Activated CD4-positive, alpha-beta memory T cell treated with anti-CD3 and anti-CD28 coated beads, Interleukin-2, amount 10 ng/mL, durations not matched to agents 7 days and 5 days (primary cell): Measurements from ENCODE around the gene NPRL2. TPM values are rescaled to one million over a fixed set of nuclear protein-coding genes. Genes with fewer than 3 reads are reported as not detected.

Source experiments
- CTCF ChIA-PET: fragments of 350-600 bp; sonication (Branson Sonifier 250); formaldehyde crosslinking; loops from one replicate; lab custom pipeline; 2021; ENCODE audit warnings: antibody characterized with exemption, inconsistent platforms; lab: Charles Lee
- POLR2A ChIA-PET: fragments of 350-600 bp; sonication (Branson Sonifier 250); formaldehyde crosslinking; loops from one replicate; lab custom pipeline; 2021; ENCODE audit warnings: antibody characterized with exemption; lab: Charles Lee
- DNase-seq: peaks from one replicate; pipeline ENCODE4 v3.0.0-alpha.2; 2020
- H3K27ac Mint-ChIP-seq: one replicate; pipeline ENCODE4 v1.8.0; 2021; ENCODE audit warnings: mild to moderate bottlenecking, mixed read lengths
- H3K27me3 Mint-ChIP-seq: one replicate; pipeline ENCODE4 v1.8.0; 2021; ENCODE audit warnings: mixed read lengths
- H3K36me3 Mint-ChIP-seq: one replicate; pipeline ENCODE4 v1.8.0; 2021; ENCODE audit warnings: low read depth, mixed read lengths
- H3K4me1 Mint-ChIP-seq: one replicate; pipeline ENCODE4 v1.8.0; 2021; ENCODE audit warnings: mixed read lengths
- H3K4me3 Mint-ChIP-seq: one replicate; pipeline ENCODE4 v1.8.0; 2021; ENCODE audit warnings: mild to moderate bottlenecking, mixed read lengths
- H3K9me3 Mint-ChIP-seq: one replicate; pipeline ENCODE4 v1.8.0; 2021; ENCODE audit warnings: mixed read lengths
- total RNA-seq, 2 experiments: library from RNA; stranded (reverse); gene quantifications; one replicate each; pipeline ENCODE4 v1.2.3, GENCODE V29; 2021

Gene NPRL2
- total RNA-seq, 2 experiments from 2014 or later, result 48.8 to 50.1 TPM

GRCh38 chr3:50382722-50383121 is 32.1 kb upstream of the NPRL2 start:
- Mint-ChIP-seq H3K4me1 (no peaks in the 10 kb centered on the region), H3K36me3 (no peaks in the 10 kb centered on the region), H3K4me3 (no peak overlapping the region), H3K27me3 (no peaks in the 10 kb centered on the region), H3K9me3 (no peaks in the 10 kb centered on the region), H3K27ac (no peak overlapping the region)
- POLR2A ChIA-PET, result no interaction called here
- CTCF ChIA-PET, result no interaction called here
- no peak for DNase-seq

- ChIA-PET POLR2A (no interaction called here), CTCF (interaction anchor here (1.2 kb wide), 1 partner anchor 294 kb away, joined by 3 read pairs; no protein-coding TSS in a partner anchor)
- DNase-seq, result no peak
- no peaks in the 10 kb centered on the region for H3K36me3 Mint-ChIP-seq
- no peaks in the 10 kb centered on the region for H3K4me1 Mint-ChIP-seq
- H3K27ac Mint-ChIP-seq, result no peak overlapping the region
- H3K9me3 Mint-ChIP-seq, result no peaks in the 10 kb centered on the region
- H3K27me3 Mint-ChIP-seq, result no peaks in the 10 kb centered on the region
- no peak overlapping the region for H3K4me3 Mint-ChIP-seq
Observed at GRCh38 chr3:50381383-50381782, 30.8 kb upstream of the NPRL2 start.

GRCh38 chr3:50380405-50381085 is 30.0 kb upstream of the NPRL2 start:
- Mint-ChIP-seq H3K36me3 (no peaks in the 10 kb centered on the region), H3K27ac (no peak overlapping the region)

GRCh38 chr3:50378757-50379156 is 28.2 kb upstream of the NPRL2 start:
- ChIA-PET POLR2A (no interaction called here), CTCF (no interaction called here)
- Mint-ChIP-seq H3K4me1 (no peaks in the 10 kb centered on the region), H3K9me3 (no peaks in the 10 kb centered on the region), H3K27me3 (no peaks in the 10 kb centered on the region), H3K4me3 (no peak overlapping the region), H3K27ac (no peak overlapping the region), H3K36me3 (no peaks in the 10 kb centered on the region)
- DNase-seq, result no peak

More at GRCh38 chr3:50380405-50381085, 30.0 kb upstream of the NPRL2 start:
- ChIA-PET CTCF (interaction anchor here (1.2 kb wide), 1 partner anchor 295 kb away, joined by 3 read pairs; no protein-coding TSS in a partner anchor), POLR2A (no interaction called here)
- no peak for DNase-seq
- no peaks in the 10 kb centered on the region for H3K9me3 Mint-ChIP-seq
- H3K4me1 Mint-ChIP-seq, result no peaks in the 10 kb centered on the region
- H3K27me3 Mint-ChIP-seq, result no peaks in the 10 kb centered on the region
- H3K4me3 Mint-ChIP-seq, result no peak overlapping the region

- H3K27ac Mint-ChIP-seq, result no peak overlapping the region
- ChIA-PET POLR2A (no interaction called here), CTCF (no interaction called here)
- H3K36me3 Mint-ChIP-seq, result no peaks in the 10 kb centered on the region
- H3K4me3 Mint-ChIP-seq, result no peak overlapping the region
- H3K4me1 Mint-ChIP-seq, result no peaks in the 10 kb centered on the region
- no peak for DNase-seq
- no peaks in the 10 kb centered on the region for H3K9me3 Mint-ChIP-seq
- no peaks in the 10 kb centered on the region for H3K27me3 Mint-ChIP-seq
Observed at GRCh38 chr3:50378024-50378423, 27.4 kb upstream of the NPRL2 start.

- Mint-ChIP-seq H3K36me3 (no peaks in the 10 kb centered on the region), H3K4me1 (no peaks in the 10 kb centered on the region), H3K9me3 (no peaks in the 10 kb centered on the region), H3K27ac (no peak overlapping the region), H3K27me3 (no peaks in the 10 kb centered on the region), H3K4me3 (no peak overlapping the region)
- POLR2A ChIA-PET, result no interaction called here
- CTCF ChIA-PET, result no interaction called here
- DNase-seq, result no peak
Observed at GRCh38 chr3:50375258-50375931, 24.8 kb upstream of the NPRL2 start.

- Mint-ChIP-seq H3K4me3 (no peak overlapping the region), H3K9me3 (no peaks in the 10 kb centered on the region), H3K27ac (no peak overlapping the region), H3K27me3 (no peaks in the 10 kb centered on the region), H3K36me3 (no peaks in the 10 kb centered on the region), H3K4me1 (no peaks in the 10 kb centered on the region)
- ChIA-PET CTCF (no interaction called here), POLR2A (no interaction called here)
- DNase-seq, result no peak
Observed at GRCh38 chr3:50374363-50375257, 24.0 kb upstream of the NPRL2 start.

GRCh38 chr3:50373146-50374051 is 22.8 kb upstream of the NPRL2 start:
- Mint-ChIP-seq H3K27ac (no peak overlapping the region), H3K27me3 (no peaks in the 10 kb centered on the region), H3K36me3 (no peaks in the 10 kb centered on the region), H3K9me3 (no peaks in the 10 kb centered on the region), H3K4me3 (no peak overlapping the region), H3K4me1 (no peaks in the 10 kb centered on the region)
- CTCF ChIA-PET, result no interaction called here
- no peak for DNase-seq
- POLR2A ChIA-PET, result no interaction called here

GRCh38 chr3:50372349-50372748 is 21.8 kb upstream of the NPRL2 start:
- Mint-ChIP-seq H3K36me3 (no peaks in the 10 kb centered on the region), H3K27ac (no peak overlapping the region), H3K4me3 (no peak overlapping the region), H3K27me3 (no peaks in the 10 kb centered on the region), H3K9me3 (no peaks in the 10 kb centered on the region), H3K4me1 (no peaks in the 10 kb centered on the region)
- ChIA-PET POLR2A (no interaction called here), CTCF (no interaction called here)
- no peak for DNase-seq

- Mint-ChIP-seq H3K36me3 (no peaks in the 10 kb centered on the region), H3K27me3 (no peaks in the 10 kb centered on the region), H3K4me3 (no peak overlapping the region), H3K27ac (no peak overlapping the region), H3K9me3 (no peaks in the 10 kb centered on the region), H3K4me1 (no peaks in the 10 kb centered on the region)
- DNase-seq, result no peak
- ChIA-PET CTCF (interaction anchor here (0.8 kb wide), 1 partner anchor 18 kb away, joined by 3 read pairs; no protein-coding TSS in a partner anchor), POLR2A (no interaction called here)
Observed at GRCh38 chr3:50371133-50371685, 20.6 kb upstream of the NPRL2 start.

GRCh38 chr3:50370594-50370993 is 20.0 kb upstream of the NPRL2 start:
- no peak overlapping the region for H3K4me3 Mint-ChIP-seq
- CTCF ChIA-PET, result no interaction called here
- POLR2A ChIA-PET, result no interaction called here
- H3K27me3 Mint-ChIP-seq, result no peaks in the 10 kb centered on the region
- peaks cover 6% of the 10 kb centered on the region for H3K4me1 Mint-ChIP-seq
- H3K27ac Mint-ChIP-seq, result no peak overlapping the region
- H3K9me3 Mint-ChIP-seq, result no peaks in the 10 kb centered on the region
- no peak for DNase-seq
- no peaks in the 10 kb centered on the region for H3K36me3 Mint-ChIP-seq

GRCh38 chr3:50369012-50369670 is 18.6 kb upstream of the NPRL2 start:
- H3K4me3 Mint-ChIP-seq, result no peak overlapping the region
- H3K27ac Mint-ChIP-seq, result no peak overlapping the region
- ChIA-PET POLR2A (no interaction called here), CTCF (no interaction called here)
- no peaks in the 10 kb centered on the region for H3K36me3 Mint-ChIP-seq
- H3K9me3 Mint-ChIP-seq, result no peaks in the 10 kb centered on the region
- H3K27me3 Mint-ChIP-seq, result no peaks in the 10 kb centered on the region
- peaks cover 11% of the 10 kb centered on the region for H3K4me1 Mint-ChIP-seq
- no peak for DNase-seq
